GM12878 (cell line): ENCODE measurements around the gene PGLYRP4. TPM values are rescaled to one million over a fixed set of nuclear protein-coding genes. Genes with fewer than 3 reads are reported as not detected.

Experiments
- BCL11A ChIP-seq: IDR thresholded peaks from 2 replicates; pipeline ENCODE4 v1.6.1; 2011; ENCODE audit warnings: low read depth, low read length
- EED ChIP-seq: sonication (generic); IDR thresholded peaks from 2 replicates; pipeline ENCODE4 v1.6.1; 2016; ENCODE audit warnings: antibody characterized with exemption, low read depth
- IKZF2 ChIP-seq, 2 experiments: fragments of 450-650 bp; IDR thresholded peaks; 2 replicates each; pipeline ENCODE4 v1.6.1; 2017; ENCODE audit warnings: mild to moderate bottlenecking in 2 of 2, moderate library complexity in 2 of 2
- RCOR1 ChIP-seq: conservative IDR thresholded peaks from 2 replicates; pipeline ENCODE4 v1.6.1; 2012; ENCODE audit warnings: low read depth, low read length, improper control_type of control experiment
- RUNX3 ChIP-seq: IDR thresholded peaks from 2 replicates; pipeline ENCODE4 v1.6.1; 2012; ENCODE audit warnings: low read length, inconsistent platforms
- SIX5 ChIP-seq: IDR thresholded peaks from 2 replicates; pipeline ENCODE4 v1.6.1; 2011; ENCODE audit warnings: mild to moderate bottlenecking, low read depth, low read length, moderate library complexity; ENCODE audit not compliant: severe bottlenecking
- ZSCAN29 ChIP-seq: fragments of 450-650 bp; IDR thresholded peaks from 2 replicates; pipeline ENCODE4 v1.6.1; 2017; ENCODE audit warnings: mild to moderate bottlenecking, moderate library complexity
- polyA plus RNA-seq, 11 experiments: library from polyadenylated mRNA; depleted of rRNA in 4 of 11; unstranded in 6 of 11; stranded (reverse) in 5 of 11; fragments of >200 nt; fragmentation: Nextera tagmentation in 4 of 11; fragmentation: Illumina TruSeq in 1 of 11; extraction: Ambion mirVana in 4 of 11; extraction: Trizol in 1 of 11; gene quantifications; 1 replicate in 1 of 11; 2 replicates in 10 of 11; pipeline versions ENCODE4 v1.2.1 to v1.2.3, GENCODE V29; 2011 to 2016; ENCODE audit warnings: inconsistent platforms in 2 of 11, missing spikeins in 2 of 11, low read depth in 1 of 11
- total RNA-seq, 4 experiments: library from RNA; depleted of rRNA in 3 of 4; stranded (reverse); fragments of >200 nt in 3 of 4; fragmentation: Illumina TruSeq in 1 of 4; extraction: Trizol in 1 of 4; gene quantifications; 2 replicates each; pipeline versions ENCODE4 v1.2.1 to v1.2.3, GENCODE V29; 2013 to 2021
- TF ChIP-seq, protein P1 (sequence below): fragments of 450-650 bp; formaldehyde crosslinking; IDR thresholded peaks from 2 replicates; pipeline ENCODE4 v1.4.0; 2020; ENCODE audit warnings: mild to moderate bottlenecking, moderate library complexity
- TF ChIP-seq, protein P2 (sequence below): IDR thresholded peaks from 2 replicates; pipeline ENCODE4 v1.6.1; 2012; ENCODE audit warnings: mild to moderate bottlenecking, low read depth, low read length

PGLYRP4 gene
- total and polyA plus RNA-seq, 10 of the 15 experiments (the other 5 are each of a cell fraction or from before 2014, with no cell fraction given), result 0.22 to 3.0 (median 0.44) TPM

- TF ChIP-seq, protein P1, sequence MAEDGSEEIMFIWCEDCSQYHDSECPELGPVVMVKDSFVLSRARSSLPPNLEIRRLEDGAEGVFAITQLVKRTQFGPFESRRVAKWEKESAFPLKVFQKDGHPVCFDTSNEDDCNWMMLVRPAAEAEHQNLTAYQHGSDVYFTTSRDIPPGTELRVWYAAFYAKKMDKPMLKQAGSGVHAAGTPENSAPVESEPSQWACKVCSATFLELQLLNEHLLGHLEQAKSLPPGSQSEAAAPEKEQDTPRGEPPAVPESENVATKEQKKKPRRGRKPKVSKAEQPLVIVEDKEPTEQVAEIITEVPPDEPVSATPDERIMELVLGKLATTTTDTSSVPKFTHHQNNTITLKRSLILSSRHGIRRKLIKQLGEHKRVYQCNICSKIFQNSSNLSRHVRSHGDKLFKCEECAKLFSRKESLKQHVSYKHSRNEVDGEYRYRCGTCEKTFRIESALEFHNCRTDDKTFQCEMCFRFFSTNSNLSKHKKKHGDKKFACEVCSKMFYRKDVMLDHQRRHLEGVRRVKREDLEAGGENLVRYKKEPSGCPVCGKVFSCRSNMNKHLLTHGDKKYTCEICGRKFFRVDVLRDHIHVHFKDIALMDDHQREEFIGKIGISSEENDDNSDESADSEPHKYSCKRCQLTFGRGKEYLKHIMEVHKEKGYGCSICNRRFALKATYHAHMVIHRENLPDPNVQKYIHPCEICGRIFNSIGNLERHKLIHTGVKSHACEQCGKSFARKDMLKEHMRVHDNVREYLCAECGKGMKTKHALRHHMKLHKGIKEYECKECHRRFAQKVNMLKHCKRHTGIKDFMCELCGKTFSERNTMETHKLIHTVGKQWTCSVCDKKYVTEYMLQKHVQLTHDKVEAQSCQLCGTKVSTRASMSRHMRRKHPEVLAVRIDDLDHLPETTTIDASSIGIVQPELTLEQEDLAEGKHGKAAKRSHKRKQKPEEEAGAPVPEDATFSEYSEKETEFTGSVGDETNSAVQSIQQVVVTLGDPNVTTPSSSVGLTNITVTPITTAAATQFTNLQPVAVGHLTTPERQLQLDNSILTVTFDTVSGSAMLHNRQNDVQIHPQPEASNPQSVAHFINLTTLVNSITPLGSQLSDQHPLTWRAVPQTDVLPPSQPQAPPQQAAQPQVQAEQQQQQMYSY (CRISPR knock-in tag), result no peak
- peak; percentile 62 for TF ChIP-seq RUNX3
- TF ChIP-seq SIX5, result no peak
- TF ChIP-seq, protein P2, sequence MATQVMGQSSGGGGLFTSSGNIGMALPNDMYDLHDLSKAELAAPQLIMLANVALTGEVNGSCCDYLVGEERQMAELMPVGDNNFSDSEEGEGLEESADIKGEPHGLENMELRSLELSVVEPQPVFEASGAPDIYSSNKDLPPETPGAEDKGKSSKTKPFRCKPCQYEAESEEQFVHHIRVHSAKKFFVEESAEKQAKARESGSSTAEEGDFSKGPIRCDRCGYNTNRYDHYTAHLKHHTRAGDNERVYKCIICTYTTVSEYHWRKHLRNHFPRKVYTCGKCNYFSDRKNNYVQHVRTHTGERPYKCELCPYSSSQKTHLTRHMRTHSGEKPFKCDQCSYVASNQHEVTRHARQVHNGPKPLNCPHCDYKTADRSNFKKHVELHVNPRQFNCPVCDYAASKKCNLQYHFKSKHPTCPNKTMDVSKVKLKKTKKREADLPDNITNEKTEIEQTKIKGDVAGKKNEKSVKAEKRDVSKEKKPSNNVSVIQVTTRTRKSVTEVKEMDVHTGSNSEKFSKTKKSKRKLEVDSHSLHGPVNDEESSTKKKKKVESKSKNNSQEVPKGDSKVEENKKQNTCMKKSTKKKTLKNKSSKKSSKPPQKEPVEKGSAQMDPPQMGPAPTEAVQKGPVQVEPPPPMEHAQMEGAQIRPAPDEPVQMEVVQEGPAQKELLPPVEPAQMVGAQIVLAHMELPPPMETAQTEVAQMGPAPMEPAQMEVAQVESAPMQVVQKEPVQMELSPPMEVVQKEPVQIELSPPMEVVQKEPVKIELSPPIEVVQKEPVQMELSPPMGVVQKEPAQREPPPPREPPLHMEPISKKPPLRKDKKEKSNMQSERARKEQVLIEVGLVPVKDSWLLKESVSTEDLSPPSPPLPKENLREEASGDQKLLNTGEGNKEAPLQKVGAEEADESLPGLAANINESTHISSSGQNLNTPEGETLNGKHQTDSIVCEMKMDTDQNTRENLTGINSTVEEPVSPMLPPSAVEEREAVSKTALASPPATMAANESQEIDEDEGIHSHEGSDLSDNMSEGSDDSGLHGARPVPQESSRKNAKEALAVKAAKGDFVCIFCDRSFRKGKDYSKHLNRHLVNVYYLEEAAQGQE, result no peak
- peak; percentile 28 to 47; a peak in 1 of 4 replicates for TF ChIP-seq IKZF2 (IDR thresholded peaks at IDR 0.05)
- no peak for TF ChIP-seq BCL11A
- TF ChIP-seq EED, result peak; percentile 18; the same call in 1 of the 2 replicates
- TF ChIP-seq RCOR1, result no peak
- no peak for TF ChIP-seq ZSCAN29
Observed at GRCh38 chr1:153354515-153355193, 6.0 kb upstream of the PGLYRP4 start (continued).
